ENCODE measurements around the gene INPP1. TPM values are rescaled to one million over a fixed set of nuclear protein-coding genes. Genes with fewer than 3 reads are reported as not detected.

INPP1 gene
- total and polyA plus RNA-seq, 5 experiments from 2014 or later, result 1.2 to 3.6 (median 2.7) TPM

GRCh38 chr2:190369635-190370034 lies 26.2 kb downstream of the INPP1 start:
- POLR2A ChIA-PET, result no interaction called here
- DNase-seq (no peak), ATAC-seq (no peak)
- H3K27ac Mint-ChIP-seq, result peak overlapping the region in 2 of 10 donors; percentile 34 to 60
- peaks cover 0 to 23% (median 12%) of the 10 kb centered on the region in 3 donors for H3K36me3 Mint-ChIP-seq
- peaks cover 0 to 4% (median 0%) of the 10 kb centered on the region in 4 donors for H3K4me1 Mint-ChIP-seq
- no peaks in the 10 kb centered on the region for H3K9me3 Mint-ChIP-seq
- H3K4me3 Mint-ChIP-seq, result no peak overlapping the region
- H3K27me3 Mint-ChIP-seq, result no peaks in the 10 kb centered on the region

GRCh38 chr2:190376083-190376482 lies 32.7 kb downstream of the INPP1 start:
- Mint-ChIP-seq H3K4me3 (no peak overlapping the region), H3K27ac (no peak overlapping the region), H3K9me3 (no peaks in the 10 kb centered on the region), H3K36me3 (no peaks in the 10 kb centered on the region), H3K27me3 (no peaks in the 10 kb centered on the region), H3K4me1 (peaks cover 0 to 4% (median 0%) of the 10 kb centered on the region in 4 donors)
- POLR2A ChIA-PET, result no interaction called here
- DNase-seq, result no peak
- no peak for ATAC-seq

GRCh38 chr2:190376591-190377245 lies 33.3 kb downstream of the INPP1 start:
- Mint-ChIP-seq H3K27ac (no peak overlapping the region), H3K27me3 (no peaks in the 10 kb centered on the region), H3K9me3 (no peaks in the 10 kb centered on the region), H3K36me3 (no peaks in the 10 kb centered on the region), H3K4me3 (no peak overlapping the region), H3K4me1 (peaks cover 0 to 4% (median 0%) of the 10 kb centered on the region in 4 donors)
- POLR2A ChIA-PET, result no interaction called here
- no peak for ATAC-seq
- no peak for DNase-seq

DNA sequence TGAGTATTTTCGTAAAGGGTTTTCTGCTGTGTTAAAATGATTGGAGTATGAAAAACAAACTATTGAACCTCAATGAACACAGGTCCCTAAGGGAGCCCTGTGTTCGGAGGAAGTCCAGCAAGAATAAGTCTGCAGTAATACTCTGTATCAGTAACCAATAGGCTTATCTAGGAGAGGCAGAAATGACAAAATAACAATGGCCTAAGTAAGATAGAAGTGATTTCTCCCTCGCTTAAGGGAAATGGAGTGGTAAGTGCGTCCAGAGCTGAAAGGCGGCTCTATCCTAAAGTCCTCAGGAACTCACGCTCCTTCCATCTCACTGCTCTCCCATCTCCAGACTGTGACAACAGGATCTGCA lies 35.5 kb downstream of the INPP1 start:
- POLR2A ChIA-PET, result no interaction called here
- Mint-ChIP-seq H3K4me3 (no peak overlapping the region), H3K9me3 (no peaks in the 10 kb centered on the region), H3K27ac (no peak overlapping the region), H3K36me3 (no peaks in the 10 kb centered on the region), H3K27me3 (no peaks in the 10 kb centered on the region), H3K4me1 (peaks cover 0 to 6% (median 2%) of the 10 kb centered on the region in 4 donors)
- no peak for ATAC-seq
- no peak for DNase-seq

GRCh38 chr2:190379249-190379964 lies 36.0 kb downstream of the INPP1 start:
- ATAC-seq, result no peak
- Mint-ChIP-seq H3K27me3 (no peaks in the 10 kb centered on the region), H3K27ac (peak overlapping the region in 1 of 10 donors; percentile 26), H3K36me3 (no peaks in the 10 kb centered on the region), H3K4me3 (no peak overlapping the region), H3K4me1 (peaks cover 0 to 6% (median 2%) of the 10 kb centered on the region in 4 donors), H3K9me3 (no peaks in the 10 kb centered on the region)
- no peak for DNase-seq
- POLR2A ChIA-PET, result no interaction called here

GRCh38 chr2:190380962-190381412 lies 37.6 kb downstream of the INPP1 start:
- H3K4me1 Mint-ChIP-seq, result peaks cover 0 to 6% (median 2%) of the 10 kb centered on the region in 4 donors
- no peaks in the 10 kb centered on the region for H3K9me3 Mint-ChIP-seq
- H3K36me3 Mint-ChIP-seq, result no peaks in the 10 kb centered on the region
- H3K27ac Mint-ChIP-seq, result no peak overlapping the region
- no peaks in the 10 kb centered on the region for H3K27me3 Mint-ChIP-seq
- DNase-seq (no peak), ATAC-seq (no peak)
- no peak overlapping the region for H3K4me3 Mint-ChIP-seq
- POLR2A ChIA-PET, result no interaction called here

DNA sequence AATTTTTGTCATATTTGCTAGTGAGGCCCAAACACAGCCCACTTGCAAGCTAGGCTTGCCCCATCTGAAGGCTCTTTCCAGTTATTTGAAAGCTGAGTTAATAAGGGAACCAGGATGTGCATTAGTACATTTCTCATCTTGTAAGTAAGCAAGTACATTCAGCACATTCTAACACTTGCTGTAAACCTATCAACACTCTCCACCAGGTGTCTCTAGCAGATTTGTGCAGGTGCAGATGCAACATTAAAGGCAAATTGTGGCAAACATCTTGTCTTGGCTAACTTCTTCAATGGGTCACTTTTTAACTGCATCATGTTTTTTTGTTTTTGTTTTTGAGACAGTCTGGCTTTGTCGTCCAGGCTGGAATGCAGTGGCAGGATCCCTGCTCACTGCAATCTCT lies 39.5 kb downstream of the INPP1 start:
- H3K36me3 Mint-ChIP-seq, result no peaks in the 10 kb centered on the region
- DNase-seq (peak in 8 of 10 donors; percentile 9 to 72 (median 58)), ATAC-seq (peak; percentile 89 to 98)
- peak overlapping the region in 3 of 10 donors; percentile 2 to 52 (median 34) for H3K27ac Mint-ChIP-seq
- POLR2A ChIA-PET, result interaction anchor here (1.0 kb wide), 1 partner anchor 27 kb away, joined by 3 read pairs; no protein-coding TSS in a partner anchor
- H3K9me3 Mint-ChIP-seq, result no peaks in the 10 kb centered on the region
- peaks cover 0 to 2% (median 0%) of the 10 kb centered on the region in 5 donors for H3K27me3 Mint-ChIP-seq
- H3K4me1 Mint-ChIP-seq, result peaks cover 0 to 6% (median 2%) of the 10 kb centered on the region in 4 donors
- no peak overlapping the region for H3K4me3 Mint-ChIP-seq

DNA sequence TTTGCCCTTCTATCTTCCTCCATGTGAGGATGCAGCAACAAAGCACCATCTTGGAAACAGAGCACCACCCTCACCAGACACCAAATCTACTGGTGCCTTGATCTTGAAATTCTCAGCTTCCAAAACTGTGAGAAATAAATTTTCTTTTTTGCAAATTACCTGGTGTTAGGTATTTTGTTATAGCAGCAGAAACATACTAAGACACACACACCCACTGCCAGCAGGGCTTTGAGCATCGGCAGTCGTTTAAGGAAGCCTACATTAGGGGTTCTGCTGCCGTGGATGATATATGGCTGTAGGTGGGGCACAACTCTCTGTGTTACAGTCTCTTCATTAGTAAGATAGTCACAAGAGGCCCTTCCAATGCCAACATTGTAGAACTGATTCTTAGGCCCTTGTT lies 44.0 kb downstream of the INPP1 start:
- Mint-ChIP-seq H3K27me3 (peaks cover 0 to 2% (median 0%) of the 10 kb centered on the region in 5 donors), H3K36me3 (no peaks in the 10 kb centered on the region), H3K4me1 (peaks cover 0 to 6% (median 2%) of the 10 kb centered on the region in 4 donors), H3K4me3 (no peak overlapping the region), H3K9me3 (no peaks in the 10 kb centered on the region), H3K27ac (peak overlapping the region in 1 of 10 donors; percentile 11)
- POLR2A ChIA-PET, result interaction anchor here (1.3 kb wide), 1 partner anchor 20 kb away, joined by 4 read pairs; no protein-coding TSS in a partner anchor
- DNase-seq (no peak), ATAC-seq (no peak)

GRCh38 chr2:190396271-190396670 lies 52.9 kb downstream of the INPP1 start:
- Mint-ChIP-seq H3K27me3 (no peaks in the 10 kb centered on the region), H3K27ac (no peak overlapping the region), H3K4me1 (no peaks in the 10 kb centered on the region), H3K36me3 (no peaks in the 10 kb centered on the region), H3K9me3 (no peaks in the 10 kb centered on the region), H3K4me3 (no peak overlapping the region)
- ATAC-seq, result no peak
- POLR2A ChIA-PET, result no interaction called here
- no peak for DNase-seq

DNA sequence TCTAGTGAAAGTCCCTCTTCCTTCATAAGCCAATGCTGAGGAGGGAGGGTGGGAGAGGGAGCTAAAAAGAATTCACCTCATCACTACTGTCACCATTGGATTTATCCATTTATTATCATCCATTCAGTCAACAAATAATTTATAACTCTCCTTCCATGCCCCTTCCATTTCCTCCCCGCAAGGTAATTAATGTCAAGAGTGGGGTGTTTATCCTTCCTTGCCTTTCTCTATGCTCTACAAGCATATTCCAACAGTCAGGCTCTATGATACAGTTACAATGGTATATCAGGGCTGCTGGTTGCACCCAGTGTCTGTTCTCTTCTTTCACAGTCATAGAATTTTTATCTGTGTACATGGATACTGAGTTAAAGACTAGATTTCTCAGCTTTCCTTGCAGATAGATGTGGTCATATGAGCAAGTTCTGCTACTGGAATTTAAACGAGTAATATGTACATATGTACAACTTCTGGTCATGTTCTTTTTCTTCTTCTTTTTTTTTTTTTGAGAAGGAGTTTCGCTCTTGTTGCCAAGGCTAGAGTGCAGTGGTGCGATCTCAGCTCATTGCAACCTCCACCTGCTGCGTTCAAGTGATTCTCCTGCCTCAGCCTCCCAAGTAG lies 59.7 kb downstream of the INPP1 start:
- POLR2A ChIA-PET, result no interaction called here
- Mint-ChIP-seq H3K4me1 (no peaks in the 10 kb centered on the region), H3K9me3 (no peaks in the 10 kb centered on the region), H3K27me3 (no peaks in the 10 kb centered on the region), H3K4me3 (no peak overlapping the region), H3K27ac (peak overlapping the region in 5 of 10 donors; percentile 3 to 48 (median 33)), H3K36me3 (no peaks in the 10 kb centered on the region)
- DNase-seq (no peak), ATAC-seq (no peak)

DNA sequence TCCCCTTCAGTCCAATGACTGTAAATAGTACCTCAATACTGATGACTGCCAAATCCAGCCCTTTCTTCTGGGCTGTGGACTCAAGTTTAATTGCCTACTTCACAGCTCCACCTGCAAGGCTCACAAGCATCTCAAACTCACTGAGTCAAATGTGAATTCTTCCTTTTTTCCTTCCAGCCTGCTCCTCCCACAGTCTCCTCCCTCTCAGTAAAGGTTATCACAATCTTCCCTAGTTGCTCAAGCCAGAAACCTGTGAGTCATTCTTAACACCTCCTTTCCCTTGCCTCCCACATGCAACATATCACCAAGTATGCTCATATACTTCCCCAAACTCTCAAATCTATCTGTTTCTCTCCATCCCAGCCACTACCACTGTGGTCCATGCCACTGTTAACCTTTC lies 61.1 kb downstream of the INPP1 start:
- DNase-seq, result no peak
- H3K27ac Mint-ChIP-seq, result no peak overlapping the region
- no peaks in the 10 kb centered on the region for H3K36me3 Mint-ChIP-seq
- no peaks in the 10 kb centered on the region for H3K27me3 Mint-ChIP-seq
- H3K9me3 Mint-ChIP-seq, result no peaks in the 10 kb centered on the region
- no peak for ATAC-seq
- POLR2A ChIA-PET, result interaction anchor here (1.0 kb wide), 1 partner anchor 133 kb away, joined by 3 read pairs; no protein-coding TSS in a partner anchor
- peaks cover 2 to 7% (median 4%) of the 10 kb centered on the region in 4 donors for H3K4me1 Mint-ChIP-seq
- H3K4me3 Mint-ChIP-seq, result no peak overlapping the region

DNA sequence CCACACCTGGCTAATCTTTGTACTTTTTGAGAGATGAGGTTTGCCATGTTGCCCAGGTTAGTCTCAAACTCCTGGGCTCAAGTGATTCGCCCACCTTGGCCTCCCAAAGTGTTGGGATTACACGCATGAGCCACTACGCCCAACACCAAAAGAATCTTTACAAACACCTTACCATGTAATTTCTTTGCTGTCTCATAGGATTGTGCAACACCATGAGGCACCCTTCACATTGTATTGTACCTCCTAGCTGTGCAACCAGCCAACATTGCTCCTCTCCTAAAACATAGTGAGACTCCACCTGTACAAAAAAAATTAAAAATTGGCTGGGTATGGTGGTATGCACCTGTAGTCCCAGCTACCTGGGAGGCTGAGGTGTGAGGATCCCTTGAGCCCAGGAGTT lies 61.7 kb downstream of the INPP1 start:
- Mint-ChIP-seq H3K27me3 (no peaks in the 10 kb centered on the region), H3K4me1 (peaks cover 8 to 13% (median 10%) of the 10 kb centered on the region in 4 donors), H3K9me3 (no peaks in the 10 kb centered on the region), H3K36me3 (no peaks in the 10 kb centered on the region), H3K4me3 (no peak overlapping the region), H3K27ac (no peak overlapping the region)
- no peak for ATAC-seq
- POLR2A ChIA-PET, result interaction anchor here (0.6 to 1.0 kb wide), 2 partner anchors 133 to 282 kb away, joined by 3 to 4 read pairs; no protein-coding TSS in a partner anchor
- DNase-seq, result no peak

- DNase-seq (no peak), ATAC-seq (no peak)
- peaks cover 12 to 22% (median 18%) of the 10 kb centered on the region in 4 donors for H3K4me1 Mint-ChIP-seq
- no peaks in the 10 kb centered on the region for H3K36me3 Mint-ChIP-seq
- H3K4me3 Mint-ChIP-seq, result no peak overlapping the region
- no peak overlapping the region for H3K27ac Mint-ChIP-seq
- POLR2A ChIA-PET, result interaction anchor here (1.6 kb wide), 1 partner anchor 46 kb away, joined by 6 read pairs; no protein-coding TSS in a partner anchor
- no peaks in the 10 kb centered on the region for H3K9me3 Mint-ChIP-seq
- no peaks in the 10 kb centered on the region for H3K27me3 Mint-ChIP-seq
These were observed 62.6 kb downstream of the INPP1 start for GRCh38 chr2:190405995-190406394.

Data from naive thymus-derived CD8-positive, alpha-beta T cell (primary cell).